Central memory CD8-positive, alpha-beta T cell (primary cell): ENCODE measurements around the gene CAPN14.

Experiments used
- ATAC-seq: fragments of 150-1000 bp; cut with Tn5 transposase; replicated peaks from 2 replicates; pipeline ENCODE4 v1.10.0; 2022; ENCODE audit warnings: mild to moderate bottlenecking, moderate FRiP score, moderate number of reproducible peaks; ENCODE audit not compliant: poor library complexity, severe bottlenecking; ENCODE audit errors: extremely low read depth
- DNase-seq, 2 donors: peaks; one replicate each; pipeline ENCODE4 v3.0.0; 2021; ENCODE audit warnings: low spot score in 2 of 2
- H3K27ac Mint-ChIP-seq: one replicate; pipeline ENCODE4 v1.8.0; 2022; ENCODE audit warnings: low read depth, mild to moderate bottlenecking, moderate library complexity, mixed read lengths
- H3K27me3 Mint-ChIP-seq: one replicate; pipeline ENCODE4 v1.8.0; 2022; ENCODE audit warnings: mixed read lengths
- H3K36me3 Mint-ChIP-seq: one replicate; pipeline ENCODE4 v1.8.0; 2022; ENCODE audit warnings: mild to moderate bottlenecking, moderate library complexity, mixed read lengths; ENCODE audit not compliant: insufficient read depth
- H3K4me1 Mint-ChIP-seq: one replicate; pipeline ENCODE4 v1.8.0; 2022; ENCODE audit warnings: mixed read lengths
- H3K4me3 Mint-ChIP-seq: one replicate; pipeline ENCODE4 v1.8.0; 2022; ENCODE audit warnings: mild to moderate bottlenecking, moderate library complexity, mixed read lengths
- H3K9me3 Mint-ChIP-seq: one replicate; pipeline ENCODE4 v1.8.0; 2022; ENCODE audit warnings: mixed read lengths

The CAPN14 gene

DNA sequence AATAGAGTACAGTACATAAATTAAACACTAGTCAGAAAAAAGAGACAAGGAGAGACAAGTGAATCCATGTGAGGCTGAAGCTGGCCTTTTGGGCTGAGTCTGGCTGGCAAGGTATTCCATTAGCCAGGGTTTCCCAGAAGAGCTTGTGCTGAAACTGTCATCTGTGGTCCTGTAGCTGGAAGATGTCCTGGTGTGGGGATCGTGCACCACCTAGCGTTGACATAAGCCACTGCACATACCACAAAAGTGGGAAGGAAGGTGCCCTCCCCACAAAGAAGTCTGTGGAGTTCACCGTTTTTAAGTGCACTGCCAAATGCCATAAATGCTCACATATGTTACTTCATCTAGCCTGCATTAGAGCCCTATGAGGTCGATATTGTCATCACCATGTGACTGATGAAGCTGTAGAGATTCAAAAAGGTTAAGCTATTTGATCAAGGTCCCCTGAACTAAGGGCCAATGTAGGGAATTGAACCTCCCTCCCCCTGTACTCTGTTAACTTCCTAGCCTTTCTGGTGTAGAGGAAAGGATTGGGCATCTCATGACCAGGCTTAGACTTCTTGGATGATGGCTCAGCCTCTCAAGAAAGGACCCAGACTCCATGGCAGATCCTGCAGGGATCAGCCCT is 47.1 kb downstream of the CAPN14 start:
- ATAC-seq, result peak; percentile 70
- Mint-ChIP-seq H3K4me1 (peaks cover under 1% of the 10 kb centered on the region), H3K9me3 (no peaks in the 10 kb centered on the region), H3K36me3 (no peaks in the 10 kb centered on the region), H3K27ac (no peak overlapping the region), H3K4me3 (no peak overlapping the region), H3K27me3 (peaks cover 12% of the 10 kb centered on the region)
- DNase-seq, result peak; percentile 17 to 20

DNA sequence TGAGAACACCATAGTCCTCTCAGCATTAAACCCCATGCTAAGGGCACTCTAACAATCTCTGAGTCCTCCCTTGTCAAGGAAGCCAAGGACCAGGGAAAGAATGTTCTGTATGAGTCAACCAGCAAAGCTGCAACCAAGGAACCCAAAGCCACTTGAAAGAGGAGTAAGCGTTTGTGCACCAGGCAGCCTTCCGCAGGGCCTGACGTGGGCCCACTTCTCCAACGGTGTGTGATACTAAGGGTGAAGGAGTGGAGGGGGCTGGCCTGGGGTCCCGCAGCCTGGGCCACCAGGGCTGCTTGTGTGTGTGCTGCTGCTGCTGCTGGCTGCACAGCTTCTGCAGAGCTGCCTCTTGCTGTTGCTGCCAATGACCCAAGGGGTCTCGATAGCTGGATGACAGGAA is 49.0 kb downstream of the CAPN14 start:
- no peak for DNase-seq
- Mint-ChIP-seq H3K36me3 (no peaks in the 10 kb centered on the region), H3K4me3 (no peak overlapping the region), H3K27me3 (peaks cover 19% of the 10 kb centered on the region), H3K9me3 (no peaks in the 10 kb centered on the region), H3K27ac (no peak overlapping the region), H3K4me1 (peaks cover 6% of the 10 kb centered on the region)
- no peak for ATAC-seq

DNA sequence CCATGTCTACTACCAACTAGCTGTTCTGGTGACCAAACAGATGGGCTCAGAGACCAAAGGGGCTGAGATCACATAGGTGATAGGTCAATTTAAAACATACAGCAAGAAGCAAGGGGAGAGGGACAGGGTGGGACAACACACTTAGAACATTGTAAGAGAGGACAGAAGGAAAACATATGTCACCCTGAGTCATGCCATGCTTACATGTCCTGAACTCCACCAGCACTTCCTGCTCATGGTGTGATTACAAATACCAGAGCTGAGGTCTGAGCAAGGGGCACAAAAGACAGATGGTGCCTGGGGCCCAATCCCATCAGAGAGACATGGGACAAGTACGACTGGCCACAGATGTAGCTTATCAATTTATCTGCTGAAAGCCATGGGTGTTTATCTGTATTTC is 50.4 kb downstream of the CAPN14 start:
- Mint-ChIP-seq H3K27me3 (peaks cover 19% of the 10 kb centered on the region), H3K27ac (no peak overlapping the region), H3K4me1 (peaks cover 6% of the 10 kb centered on the region), H3K9me3 (no peaks in the 10 kb centered on the region), H3K36me3 (no peaks in the 10 kb centered on the region), H3K4me3 (no peak overlapping the region)
- DNase-seq (no peak), ATAC-seq (no peak)

DNA sequence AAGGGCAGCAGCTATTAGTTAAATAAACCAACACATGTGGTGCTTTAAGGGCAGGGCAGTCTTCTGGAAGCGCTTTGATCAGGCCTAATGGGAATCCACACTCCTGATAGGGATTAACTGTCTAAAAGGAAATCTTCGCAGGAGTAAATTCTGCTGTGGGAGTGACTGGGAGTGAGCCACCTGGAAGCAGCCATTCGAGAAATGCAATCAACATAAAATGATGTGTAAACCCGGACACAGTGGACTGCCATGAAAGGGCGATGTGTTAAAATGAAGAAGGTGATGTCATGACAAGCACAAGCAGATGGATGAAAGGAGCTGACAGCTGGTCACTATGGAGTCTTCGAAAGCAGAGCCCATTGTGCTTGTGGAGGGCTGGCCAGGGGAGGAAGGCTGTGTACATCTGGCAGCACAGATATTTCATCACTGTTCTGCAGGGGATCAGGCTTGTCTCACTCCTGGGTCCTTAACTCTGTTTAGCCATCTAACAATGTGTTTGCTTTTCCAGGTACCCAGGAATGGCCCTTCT is 54.2 kb downstream of the CAPN14 start:
- DNase-seq (no peak), ATAC-seq (no peak)
- Mint-ChIP-seq H3K4me1 (peaks cover 6% of the 10 kb centered on the region), H3K36me3 (no peaks in the 10 kb centered on the region), H3K9me3 (no peaks in the 10 kb centered on the region), H3K27ac (no peak overlapping the region), H3K27me3 (peaks cover 23% of the 10 kb centered on the region), H3K4me3 (no peak overlapping the region)

DNA sequence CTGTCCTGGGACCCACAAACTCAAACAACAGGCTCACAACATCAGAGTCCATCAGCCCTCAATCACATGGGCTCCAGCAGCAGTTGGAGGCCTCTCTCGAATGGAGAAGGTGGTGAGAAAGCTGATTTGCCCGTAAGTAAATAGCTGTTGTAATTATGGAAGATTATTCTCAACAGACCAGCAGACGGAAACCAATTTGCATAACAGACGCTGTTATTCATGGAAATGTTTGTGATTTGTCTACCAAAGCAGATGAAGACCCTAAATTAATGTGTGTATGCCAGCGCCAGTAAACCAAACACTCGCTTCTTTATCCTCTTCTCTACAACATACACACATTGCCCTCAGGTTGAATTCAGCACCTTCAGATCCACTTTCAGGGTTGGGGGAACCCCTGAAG is 55.7 kb downstream of the CAPN14 start:
- H3K4me3 Mint-ChIP-seq, result no peak overlapping the region

DNA sequence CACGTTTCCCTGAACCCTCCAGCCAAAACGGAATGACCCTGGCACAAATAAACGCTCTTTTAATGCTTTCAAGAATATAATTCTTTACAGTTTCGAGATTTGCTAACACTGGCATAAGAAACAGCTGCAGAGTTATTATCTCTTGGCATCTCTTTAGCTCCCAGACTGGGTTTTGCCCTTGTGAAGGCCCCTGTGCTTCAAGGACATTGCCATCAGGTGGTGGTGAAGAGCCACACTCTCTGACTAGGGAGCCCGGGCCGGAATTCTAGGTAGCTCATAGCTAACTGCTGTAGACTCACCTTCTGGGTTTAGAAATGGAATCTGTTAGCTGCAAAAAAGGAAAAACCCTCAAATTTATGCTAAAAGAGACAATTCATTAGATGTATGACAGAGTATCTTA is 65.8 kb downstream of the CAPN14 start:
- DNase-seq (no peak), ATAC-seq (no peak)
- no peaks in the 10 kb centered on the region for H3K9me3 Mint-ChIP-seq
- H3K4me1 Mint-ChIP-seq, result no peaks in the 10 kb centered on the region
- peaks cover 37% of the 10 kb centered on the region for H3K27me3 Mint-ChIP-seq
- H3K36me3 Mint-ChIP-seq, result no peaks in the 10 kb centered on the region
- H3K4me3 Mint-ChIP-seq, result no peak overlapping the region
- H3K27ac Mint-ChIP-seq, result no peak overlapping the region

More for the DNA sequence above, 55.7 kb downstream of the CAPN14 start:
- DNase-seq (no peak), ATAC-seq (no peak)
- H3K27ac Mint-ChIP-seq, result no peak overlapping the region
- H3K4me1 Mint-ChIP-seq, result peaks cover 6% of the 10 kb centered on the region
- no peaks in the 10 kb centered on the region for H3K9me3 Mint-ChIP-seq
- H3K36me3 Mint-ChIP-seq, result no peaks in the 10 kb centered on the region
- H3K27me3 Mint-ChIP-seq, result peaks cover 28% of the 10 kb centered on the region

DNA sequence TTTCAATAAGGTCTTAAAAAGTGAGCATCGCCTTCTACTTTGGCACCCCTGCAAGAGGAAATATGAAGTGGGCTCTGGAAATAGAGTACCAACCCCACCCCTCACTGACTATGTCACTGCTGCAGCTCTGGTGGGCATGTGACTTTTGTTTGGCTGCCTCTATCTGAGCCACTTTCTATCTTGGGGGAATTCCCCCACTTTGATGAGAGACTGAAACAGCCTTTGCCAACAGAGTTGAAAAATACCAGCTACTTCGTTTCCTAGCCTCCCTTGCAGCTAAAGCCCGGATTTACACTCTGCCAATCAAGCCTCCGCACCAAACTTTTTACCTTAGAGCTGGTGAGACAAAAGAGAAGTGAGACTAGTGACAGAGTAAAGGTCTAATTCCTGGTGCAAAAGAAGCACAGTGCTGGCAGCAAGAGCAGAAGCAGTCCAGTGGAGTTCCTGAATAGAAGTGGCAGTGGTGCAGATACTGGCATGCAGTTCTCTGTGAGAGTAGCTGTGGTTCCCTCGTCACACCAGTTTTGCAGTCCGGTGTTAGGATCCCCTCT is 67.1 kb downstream of the CAPN14 start:
- no peak overlapping the region for H3K4me3 Mint-ChIP-seq
- H3K27me3 Mint-ChIP-seq, result peaks cover 46% of the 10 kb centered on the region
- no peak overlapping the region for H3K27ac Mint-ChIP-seq
- H3K36me3 Mint-ChIP-seq, result no peaks in the 10 kb centered on the region
- H3K4me1 Mint-ChIP-seq, result no peaks in the 10 kb centered on the region
- no peak for DNase-seq
- no peak for ATAC-seq
- no peaks in the 10 kb centered on the region for H3K9me3 Mint-ChIP-seq

DNA sequence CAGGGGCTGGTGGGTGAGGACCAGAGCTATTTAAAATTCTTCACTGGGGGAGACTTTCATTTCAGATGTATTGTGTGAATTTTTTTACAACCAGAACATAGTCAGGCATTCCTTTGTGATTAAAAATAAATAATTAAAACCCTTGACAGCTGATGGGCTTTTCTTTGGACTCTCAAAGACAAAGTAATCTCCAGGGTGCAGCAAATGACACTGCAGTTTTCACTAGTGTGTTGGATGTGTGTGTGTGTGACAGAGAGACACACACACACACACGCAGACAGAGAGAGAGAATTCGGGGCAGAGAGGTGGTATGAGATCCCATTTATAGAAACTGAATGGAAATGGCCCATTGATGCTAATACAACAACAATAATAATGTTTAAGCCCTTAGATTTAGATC is 68.8 kb downstream of the CAPN14 start:
- Mint-ChIP-seq H3K27ac (no peak overlapping the region), H3K27me3 (peaks cover 55% of the 10 kb centered on the region), H3K4me1 (no peaks in the 10 kb centered on the region), H3K36me3 (no peaks in the 10 kb centered on the region), H3K9me3 (no peaks in the 10 kb centered on the region), H3K4me3 (no peak overlapping the region)
- ATAC-seq (no peak), DNase-seq (no peak)

DNA sequence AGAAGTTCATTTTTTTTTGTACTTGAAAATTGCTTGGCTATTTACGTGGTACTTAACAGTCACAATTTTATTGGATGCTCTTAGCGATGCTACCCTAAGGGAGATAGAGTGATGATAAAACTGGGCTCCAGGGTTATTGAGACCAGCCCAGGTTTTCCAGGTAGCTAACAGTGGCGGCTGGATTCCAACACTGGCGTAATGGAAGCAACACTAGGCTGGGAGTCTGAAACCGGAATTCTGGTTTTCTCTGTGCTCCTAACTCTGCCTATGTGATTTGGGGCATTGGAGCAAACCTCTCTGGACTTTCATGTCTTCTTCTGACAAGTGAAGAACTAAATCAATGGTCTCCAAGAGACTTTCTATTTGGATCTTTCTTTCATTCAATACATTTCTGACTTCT is 69.7 kb downstream of the CAPN14 start:
- ATAC-seq, result no peak
- no peak for DNase-seq
- no peaks in the 10 kb centered on the region for H3K4me1 Mint-ChIP-seq
- no peaks in the 10 kb centered on the region for H3K36me3 Mint-ChIP-seq
- H3K27ac Mint-ChIP-seq, result no peak overlapping the region
- H3K27me3 Mint-ChIP-seq, result peaks cover 62% of the 10 kb centered on the region
- no peak overlapping the region for H3K4me3 Mint-ChIP-seq
- H3K9me3 Mint-ChIP-seq, result no peaks in the 10 kb centered on the region

DNA sequence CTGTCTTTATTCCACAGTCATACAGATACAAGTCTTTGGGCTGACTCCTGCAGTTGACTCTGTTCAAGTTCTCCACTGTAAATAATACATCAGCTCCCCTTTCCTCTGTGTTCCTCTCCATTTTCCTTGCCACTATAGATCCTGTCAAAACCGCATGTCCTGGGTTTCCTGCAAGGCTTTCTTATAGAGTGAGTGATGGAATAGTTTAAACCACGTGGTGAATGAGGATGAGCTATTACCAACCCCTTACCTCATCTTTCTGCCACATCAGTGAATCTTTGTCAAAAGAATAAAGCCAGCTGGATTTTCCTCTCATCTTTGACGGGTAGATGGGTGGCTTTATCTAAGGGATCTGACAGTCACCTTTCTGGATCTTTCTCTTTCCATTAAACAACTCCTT is 75.2 kb downstream of the CAPN14 start:
- H3K4me3 Mint-ChIP-seq, result no peak overlapping the region

DNA sequence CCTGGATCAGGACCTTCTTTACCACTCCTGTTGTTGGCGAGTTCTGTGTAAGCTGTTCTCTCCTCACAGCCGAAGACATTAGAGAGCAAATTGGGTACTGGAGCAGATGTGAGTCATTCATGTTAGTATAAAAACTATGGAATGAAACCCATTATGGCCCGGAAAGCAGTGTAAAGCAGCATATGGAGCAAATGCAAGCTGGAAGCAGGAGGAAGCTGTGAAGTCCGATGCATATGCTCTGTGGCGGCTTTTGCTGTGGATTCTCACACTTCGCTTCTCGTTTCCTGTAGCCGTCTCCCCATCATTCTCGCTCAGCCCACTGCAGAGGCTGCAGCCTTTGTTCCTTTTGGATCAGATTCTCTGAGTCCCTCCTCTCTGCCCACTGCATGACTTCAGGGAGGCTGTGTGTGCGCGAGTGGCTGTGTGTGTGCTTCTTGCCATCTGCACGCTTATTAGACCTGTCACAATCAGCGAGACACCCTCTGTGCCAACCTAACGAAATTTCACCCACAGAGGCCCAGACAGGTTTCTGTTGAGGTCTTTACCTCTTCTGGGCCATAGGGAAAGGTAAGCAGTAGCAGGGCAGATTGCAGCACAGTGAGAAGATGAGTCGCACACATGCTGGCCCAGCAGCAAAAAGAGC is 75.8 kb downstream of the CAPN14 start:
- H3K4me1 Mint-ChIP-seq, result peaks cover 5% of the 10 kb centered on the region
- H3K4me3 Mint-ChIP-seq, result no peak overlapping the region
- ATAC-seq (no peak), DNase-seq (no peak)
- H3K27me3 Mint-ChIP-seq, result peaks cover 45% of the 10 kb centered on the region
- H3K27ac Mint-ChIP-seq, result no peak overlapping the region
- H3K36me3 Mint-ChIP-seq, result no peaks in the 10 kb centered on the region
- H3K9me3 Mint-ChIP-seq, result no peaks in the 10 kb centered on the region

More for the DNA sequence above, 75.2 kb downstream of the CAPN14 start:
- no peak overlapping the region for H3K27ac Mint-ChIP-seq
- H3K9me3 Mint-ChIP-seq, result no peaks in the 10 kb centered on the region
- H3K27me3 Mint-ChIP-seq, result peaks cover 45% of the 10 kb centered on the region
- no peak for ATAC-seq
- H3K4me1 Mint-ChIP-seq, result no peaks in the 10 kb centered on the region
- no peaks in the 10 kb centered on the region for H3K36me3 Mint-ChIP-seq
- DNase-seq, result no peak

DNA sequence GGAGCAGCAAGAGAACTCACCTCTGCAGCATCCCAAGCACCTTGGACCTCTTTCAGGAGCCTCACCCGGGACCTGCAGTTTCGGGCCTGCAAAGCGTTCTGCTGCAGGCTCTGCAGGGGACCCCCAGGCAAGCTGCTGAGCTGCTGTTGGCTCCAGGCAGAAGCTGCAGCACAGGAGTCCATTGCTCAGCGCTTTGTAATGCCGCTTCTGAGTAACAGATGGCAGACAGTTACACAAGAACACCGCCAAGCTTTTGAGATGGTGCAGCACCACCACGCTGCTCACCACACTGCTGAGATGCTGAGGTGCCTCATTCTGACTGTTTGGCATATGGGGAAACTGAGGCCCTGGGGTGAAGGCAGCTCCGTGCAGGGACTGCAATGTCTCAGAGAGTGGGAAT is 77.2 kb downstream of the CAPN14 start:
- peaks cover 50% of the 10 kb centered on the region for H3K27me3 Mint-ChIP-seq
- no peak overlapping the region for H3K4me3 Mint-ChIP-seq
- no peak for DNase-seq
- no peak for ATAC-seq
- H3K9me3 Mint-ChIP-seq, result no peaks in the 10 kb centered on the region
- H3K27ac Mint-ChIP-seq, result no peak overlapping the region
- H3K36me3 Mint-ChIP-seq, result peaks cover 3% of the 10 kb centered on the region
- H3K4me1 Mint-ChIP-seq, result peaks cover 5% of the 10 kb centered on the region

DNA sequence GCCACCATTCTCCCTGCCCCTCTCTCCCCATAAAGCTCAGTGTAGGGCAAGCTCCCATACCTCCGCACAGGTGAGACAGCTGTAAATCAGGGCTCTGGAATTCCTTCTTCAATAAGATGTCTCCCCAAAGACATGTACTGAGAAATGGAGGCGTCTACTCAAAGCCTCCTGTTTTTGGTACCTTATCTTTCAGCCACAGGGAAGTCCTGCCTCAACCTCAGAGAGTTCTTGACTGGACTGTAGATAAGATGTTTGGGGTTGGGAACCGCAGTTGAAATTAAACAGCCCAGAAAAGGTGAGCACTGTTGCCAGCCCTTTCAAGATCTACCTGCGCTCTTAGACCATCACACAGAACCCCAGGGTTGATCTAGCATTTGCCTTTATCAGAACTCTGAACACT is 77.6 kb downstream of the CAPN14 start:
- Mint-ChIP-seq H3K27me3 (peaks cover 53% of the 10 kb centered on the region), H3K9me3 (no peaks in the 10 kb centered on the region), H3K36me3 (peaks cover 3% of the 10 kb centered on the region), H3K4me3 (no peak overlapping the region), H3K4me1 (peaks cover 5% of the 10 kb centered on the region), H3K27ac (no peak overlapping the region)
- DNase-seq (no peak), ATAC-seq (no peak)
